ENCODE results near the gene CACNG3.

Gene CACNG3

GRCh38 chr16:24345704-24346103 lies 89.6 kb downstream of the CACNG3 start:
- Histone ChIP-seq H3K9me3 (ENCODE audit: control insufficient read depth, low read length) (no peaks in the 10 kb centered on the region), H2BK120ac (ENCODE audit: low read depth, low read length) (no peak overlapping the region), H3K79me1 (replicated peaks; ENCODE audit: low read length, poor library complexity, severe bottlenecking) (no peaks in the 10 kb centered on the region), H3K36me3 (ENCODE audit: control insufficient read depth in 1 of 2, insufficient read depth in 2 of 2, low read depth in 1 of 2, low read length in 2 of 2) (no peaks in the 10 kb centered on the region), H2BK5ac (ENCODE audit: low read depth, low read length, poor library complexity, severe bottlenecking) (no peak overlapping the region), H3K4ac (ENCODE audit: low read depth in 1 of 2, low read length in 2 of 2) (no peak overlapping the region), H3K4me2 (ENCODE audit: low read length, poor library complexity, severe bottlenecking) (no peak overlapping the region), H3K4me3 (ENCODE audit: insufficient read depth in 1 of 2, low read depth in 1 of 2, low read length in 2 of 2) (no peak overlapping the region), H3K14ac (ENCODE audit: low read length in 2 of 2) (no peak overlapping the region), H2BK15ac (ENCODE audit: low read depth, poor library complexity, severe bottlenecking) (no peak overlapping the region), H3K18ac (ENCODE audit: low read depth in 1 of 2, low read length in 2 of 2) (no peak overlapping the region), H3K27me3 (ENCODE audit: control insufficient read depth in 1 of 2, insufficient read depth in 1 of 2, low read length in 2 of 2) (no peaks in the 10 kb centered on the region), H2BK12ac (ENCODE audit: low read length in 2 of 2) (no peak overlapping the region), H4K91ac (ENCODE audit: low read length) (no peak overlapping the region), H3K27ac (ENCODE audit: low read length, poor library complexity, severe bottlenecking) (no peak overlapping the region), H3K9ac (ENCODE audit: low read length) (no peak overlapping the region), H3K23ac (ENCODE audit: low read length in 2 of 2) (no peak overlapping the region), H3K4me1 (ENCODE audit: control insufficient read depth, insufficient read depth, low read depth, low read length) (no peaks in the 10 kb centered on the region), H2AK5ac (ENCODE audit: low read length, severe bottlenecking) (no peak overlapping the region), H2AFZ (ENCODE audit: low read depth, low read length) (no peak overlapping the region), H4K8ac (ENCODE audit: low read length) (no peak overlapping the region)
- DNase-seq, result no peak
- 64% methylated on average over 3 of the region's 4 CpGs for WGBS

- Histone ChIP-seq H4K91ac (ENCODE audit: low read length) (no peak overlapping the region), H2BK5ac (ENCODE audit: low read depth, low read length, poor library complexity, severe bottlenecking) (no peak overlapping the region)
These were observed 90.6 kb downstream of the CACNG3 start for GRCh38 chr16:24346734-24347133.

GRCh38 chr16:24347556-24347955 lies 91.4 kb downstream of the CACNG3 start:
- Histone ChIP-seq H3K23ac (ENCODE audit: low read length in 2 of 2) (no peak overlapping the region), H2AK5ac (ENCODE audit: low read length, severe bottlenecking) (no peak overlapping the region), H3K79me1 (replicated peaks; ENCODE audit: low read length, poor library complexity, severe bottlenecking) (no peaks in the 10 kb centered on the region), H3K4ac (ENCODE audit: low read depth in 1 of 2, low read length in 2 of 2) (no peak overlapping the region), H3K14ac (ENCODE audit: low read length in 2 of 2) (no peak overlapping the region), H2BK15ac (ENCODE audit: low read depth, poor library complexity, severe bottlenecking) (no peak overlapping the region), H3K4me1 (ENCODE audit: control insufficient read depth, insufficient read depth, low read depth, low read length) (no peaks in the 10 kb centered on the region), H3K4me3 (ENCODE audit: insufficient read depth in 1 of 2, low read depth in 1 of 2, low read length in 2 of 2) (no peak overlapping the region), H3K36me3 (ENCODE audit: control insufficient read depth in 1 of 2, insufficient read depth in 2 of 2, low read depth in 1 of 2, low read length in 2 of 2) (no peaks in the 10 kb centered on the region), H3K4me2 (ENCODE audit: low read length, poor library complexity, severe bottlenecking) (no peak overlapping the region), H3K27ac (ENCODE audit: low read length, poor library complexity, severe bottlenecking) (no peak overlapping the region), H2AFZ (ENCODE audit: low read depth, low read length) (no peak overlapping the region), H3K9me3 (ENCODE audit: control insufficient read depth, low read length) (no peaks in the 10 kb centered on the region), H4K91ac (ENCODE audit: low read length) (no peak overlapping the region), H3K27me3 (ENCODE audit: control insufficient read depth in 1 of 2, insufficient read depth in 1 of 2, low read length in 2 of 2) (no peaks in the 10 kb centered on the region), H2BK120ac (ENCODE audit: low read depth, low read length) (no peak overlapping the region), H2BK12ac (ENCODE audit: low read length in 2 of 2) (no peak overlapping the region), H3K9ac (ENCODE audit: low read length) (no peak overlapping the region), H4K8ac (ENCODE audit: low read length) (no peak overlapping the region), H2BK5ac (ENCODE audit: low read depth, low read length, poor library complexity, severe bottlenecking) (no peak overlapping the region), H3K18ac (ENCODE audit: low read depth in 1 of 2, low read length in 2 of 2) (no peak overlapping the region)
- WGBS, result 55% methylated on average over 2 of the region's 2 CpGs
- no peak for DNase-seq

More at GRCh38 chr16:24346734-24347133, 90.6 kb downstream of the CACNG3 start:
- Histone ChIP-seq H3K79me1 (replicated peaks; ENCODE audit: low read length, poor library complexity, severe bottlenecking) (no peaks in the 10 kb centered on the region), H3K27me3 (ENCODE audit: control insufficient read depth in 1 of 2, insufficient read depth in 1 of 2, low read length in 2 of 2) (no peaks in the 10 kb centered on the region), H2AK5ac (ENCODE audit: low read length, severe bottlenecking) (no peak overlapping the region), H2AFZ (ENCODE audit: low read depth, low read length) (no peak overlapping the region), H4K8ac (ENCODE audit: low read length) (no peak overlapping the region), H3K4ac (ENCODE audit: low read depth in 1 of 2, low read length in 2 of 2) (no peak overlapping the region), H3K27ac (ENCODE audit: low read length, poor library complexity, severe bottlenecking) (no peak overlapping the region), H3K9ac (ENCODE audit: low read length) (no peak overlapping the region), H2BK120ac (ENCODE audit: low read depth, low read length) (no peak overlapping the region), H3K4me2 (ENCODE audit: low read length, poor library complexity, severe bottlenecking) (no peak overlapping the region), H2BK15ac (ENCODE audit: low read depth, poor library complexity, severe bottlenecking) (no peak overlapping the region), H3K36me3 (ENCODE audit: control insufficient read depth in 1 of 2, insufficient read depth in 2 of 2, low read depth in 1 of 2, low read length in 2 of 2) (no peaks in the 10 kb centered on the region), H3K23ac (ENCODE audit: low read length in 2 of 2) (no peak overlapping the region), H2BK12ac (ENCODE audit: low read length in 2 of 2) (no peak overlapping the region), H3K4me1 (ENCODE audit: control insufficient read depth, insufficient read depth, low read depth, low read length) (no peaks in the 10 kb centered on the region), H3K18ac (ENCODE audit: low read depth in 1 of 2, low read length in 2 of 2) (no peak overlapping the region), H3K9me3 (ENCODE audit: control insufficient read depth, low read length) (no peaks in the 10 kb centered on the region), H3K4me3 (ENCODE audit: insufficient read depth in 1 of 2, low read depth in 1 of 2, low read length in 2 of 2) (no peak overlapping the region), H3K14ac (ENCODE audit: low read length in 2 of 2) (no peak overlapping the region)
- no peak for DNase-seq
- WGBS, result 59% methylated on average over 10 of the region's 11 CpGs

- Histone ChIP-seq H2BK12ac (ENCODE audit: low read length in 2 of 2) (no peak overlapping the region), H4K8ac (ENCODE audit: low read length) (no peak overlapping the region), H3K23ac (ENCODE audit: low read length in 2 of 2) (no peak overlapping the region), H3K9me3 (ENCODE audit: control insufficient read depth, low read length) (no peaks in the 10 kb centered on the region), H3K18ac (ENCODE audit: low read depth in 1 of 2, low read length in 2 of 2) (no peak overlapping the region), H3K79me1 (replicated peaks; ENCODE audit: low read length, poor library complexity, severe bottlenecking) (no peaks in the 10 kb centered on the region), H3K4me2 (ENCODE audit: low read length, poor library complexity, severe bottlenecking) (no peak overlapping the region), H3K14ac (ENCODE audit: low read length in 2 of 2) (no peak overlapping the region), H3K4me1 (ENCODE audit: control insufficient read depth, insufficient read depth, low read depth, low read length) (no peaks in the 10 kb centered on the region), H3K9ac (ENCODE audit: low read length) (no peak overlapping the region), H3K4ac (ENCODE audit: low read depth in 1 of 2, low read length in 2 of 2) (no peak overlapping the region), H4K91ac (ENCODE audit: low read length) (no peak overlapping the region), H2BK15ac (ENCODE audit: low read depth, poor library complexity, severe bottlenecking) (no peak overlapping the region), H3K27me3 (ENCODE audit: control insufficient read depth in 1 of 2, insufficient read depth in 1 of 2, low read length in 2 of 2) (no peaks in the 10 kb centered on the region), H3K27ac (ENCODE audit: low read length, poor library complexity, severe bottlenecking) (no peak overlapping the region), H2AFZ (ENCODE audit: low read depth, low read length) (no peak overlapping the region), H3K36me3 (ENCODE audit: control insufficient read depth in 1 of 2, insufficient read depth in 2 of 2, low read depth in 1 of 2, low read length in 2 of 2) (no peaks in the 10 kb centered on the region), H3K4me3 (ENCODE audit: insufficient read depth in 1 of 2, low read depth in 1 of 2, low read length in 2 of 2) (no peak overlapping the region), H2AK5ac (ENCODE audit: low read length, severe bottlenecking) (no peak overlapping the region), H2BK120ac (ENCODE audit: low read depth, low read length) (no peak overlapping the region), H2BK5ac (ENCODE audit: low read depth, low read length, poor library complexity, severe bottlenecking) (no peak overlapping the region)
- no peak for DNase-seq
- WGBS, result 56% methylated on average over 7 of the region's 9 CpGs
These were observed 92.6 kb downstream of the CACNG3 start for GRCh38 chr16:24348545-24349290.
